HG03575 (cell line): Measurements from ENCODE around the gene KCNJ8.
"Not testable (repeated sequence)": the region's sequence is repeated elsewhere in the genome, so short reads cannot be mapped to it uniquely, and the experiment has no call there.

Experiments
- ATAC-seq: cut with Tn5 transposase; IDR thresholded peaks from one replicate; pipeline ENCODE4 v1.9.1; 2021; ENCODE audit not compliant: unreplicated experiment, insufficient number of reproducible peaks, low FRiP score; ENCODE audit errors: extremely low read depth

KCNJ8 gene

DNA sequence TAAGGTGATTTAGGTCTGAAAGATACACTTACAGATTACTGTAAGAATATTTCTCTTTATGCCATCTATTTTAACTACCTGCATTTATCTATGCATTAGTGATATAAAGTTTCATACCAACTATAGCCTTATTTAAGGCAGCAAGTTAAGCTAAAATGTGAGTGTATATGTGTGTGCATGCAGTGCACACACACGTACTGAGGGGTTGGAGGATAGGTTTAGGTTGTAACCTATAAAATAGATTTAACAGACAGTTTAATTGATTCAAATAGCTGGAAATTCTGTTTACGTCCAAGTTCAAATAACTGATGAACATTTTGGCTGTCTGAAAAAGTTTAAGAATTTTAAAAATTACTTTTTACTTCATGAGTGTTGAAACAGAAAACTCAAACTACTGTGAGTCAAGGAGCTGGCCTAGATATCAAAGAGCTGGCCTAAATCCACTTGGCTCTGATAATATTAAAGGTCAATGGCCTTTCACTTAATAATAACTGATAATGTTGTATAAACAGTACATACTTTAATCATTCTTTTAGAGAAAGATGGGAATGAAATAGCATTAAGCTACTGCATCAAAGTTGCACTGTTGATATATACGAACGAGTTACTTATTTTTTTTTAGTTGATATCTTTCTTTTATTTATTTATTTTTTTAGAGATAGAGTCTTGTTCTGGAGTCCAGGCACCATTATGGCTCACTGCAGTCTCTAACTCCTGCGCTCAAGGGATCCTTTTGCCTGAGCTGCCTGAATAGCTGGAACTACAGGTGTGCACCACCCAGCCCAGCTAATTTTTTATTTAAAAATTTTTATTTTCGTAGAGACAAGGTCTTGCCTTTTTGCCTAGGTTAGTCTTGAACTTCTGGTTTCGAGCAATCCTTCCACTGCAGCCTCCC is 13.8 kb upstream of the KCNJ8 start:
- no peak for ATAC-seq

DNA sequence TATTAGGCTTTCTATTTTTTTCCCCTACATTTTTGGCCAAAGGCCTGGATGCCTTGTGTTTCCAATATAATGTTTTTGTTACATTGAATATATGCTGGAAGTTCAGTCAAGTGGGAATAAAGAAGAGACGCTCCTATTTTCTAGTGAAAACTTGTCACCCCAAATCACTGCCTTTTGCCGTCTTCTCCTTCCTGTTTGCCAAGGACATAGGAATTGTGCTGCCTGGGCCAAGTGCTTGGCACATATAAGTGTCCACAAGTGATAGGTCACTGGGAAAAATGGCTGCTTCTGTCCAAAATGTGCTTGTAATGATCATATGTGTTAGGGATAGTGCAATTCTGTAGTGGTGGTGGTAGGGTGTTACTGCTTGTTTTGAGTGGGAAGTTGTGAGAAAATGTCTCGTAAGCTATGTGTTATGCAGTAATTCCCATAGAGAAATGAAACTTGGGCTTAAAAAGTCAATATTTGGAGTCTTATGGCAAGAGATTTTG is 11.6 kb upstream of the KCNJ8 start:
- no peak for ATAC-seq

DNA sequence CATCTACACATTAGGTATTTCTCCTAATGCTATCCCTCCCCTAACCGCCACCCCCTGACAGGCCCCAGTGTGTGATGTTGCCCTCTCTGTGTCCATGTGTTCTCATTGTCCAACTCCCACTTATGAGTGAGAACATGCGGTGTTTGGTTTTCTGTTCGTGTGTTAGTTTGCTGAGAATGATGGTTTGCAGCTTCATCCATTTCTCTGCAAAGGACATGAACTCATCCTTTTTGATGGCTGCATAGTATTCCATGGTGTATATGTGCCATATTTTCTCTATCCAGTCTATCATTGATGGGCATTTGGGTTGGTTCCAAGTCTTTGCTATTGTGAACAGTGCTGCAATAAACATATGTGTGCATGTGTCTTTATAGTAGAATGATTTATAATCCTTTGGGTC is 8.2 kb upstream of the KCNJ8 start:
- ATAC-seq, result not testable (repeated sequence)

DNA sequence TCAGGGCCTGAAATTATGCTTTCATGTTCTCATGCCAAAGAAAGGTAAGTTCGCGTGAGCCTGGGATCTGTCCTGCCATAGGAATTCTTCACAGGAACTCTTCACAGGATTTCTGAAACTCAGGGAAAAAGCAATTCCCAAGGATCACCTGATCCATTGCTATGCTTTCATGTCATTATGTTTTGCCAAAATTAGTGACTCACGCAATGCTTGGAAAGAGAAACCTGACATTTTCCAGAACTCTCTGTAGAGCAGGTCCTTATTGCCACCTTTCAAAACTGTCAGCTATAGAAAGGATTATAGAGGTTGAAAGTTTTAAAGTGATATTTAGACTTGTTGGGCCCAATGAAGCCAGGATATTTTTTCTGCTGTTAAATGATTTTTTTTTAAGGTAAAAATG is 6.3 kb upstream of the KCNJ8 start:
- ATAC-seq, result no peak

DNA sequence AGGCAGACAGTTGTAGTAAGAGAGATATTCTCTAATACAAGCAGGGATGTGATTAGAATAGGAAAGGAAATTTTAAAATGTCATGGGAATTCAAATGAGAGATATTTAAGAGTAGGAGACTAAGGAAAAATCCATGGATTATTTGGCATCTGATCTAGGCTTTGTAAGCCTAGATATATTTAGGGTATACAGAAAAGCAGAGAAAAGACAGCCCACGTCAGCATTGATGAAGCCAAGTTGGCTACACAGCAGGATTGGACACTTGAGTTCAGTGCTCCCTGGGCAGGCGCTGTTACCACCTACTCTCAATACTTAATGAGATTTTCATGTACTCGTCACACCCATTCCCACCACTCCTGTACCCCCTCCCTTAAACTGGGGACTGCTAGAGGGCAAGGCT is 1.7 kb upstream of the KCNJ8 start:
- ATAC-seq, result no peak

DNA sequence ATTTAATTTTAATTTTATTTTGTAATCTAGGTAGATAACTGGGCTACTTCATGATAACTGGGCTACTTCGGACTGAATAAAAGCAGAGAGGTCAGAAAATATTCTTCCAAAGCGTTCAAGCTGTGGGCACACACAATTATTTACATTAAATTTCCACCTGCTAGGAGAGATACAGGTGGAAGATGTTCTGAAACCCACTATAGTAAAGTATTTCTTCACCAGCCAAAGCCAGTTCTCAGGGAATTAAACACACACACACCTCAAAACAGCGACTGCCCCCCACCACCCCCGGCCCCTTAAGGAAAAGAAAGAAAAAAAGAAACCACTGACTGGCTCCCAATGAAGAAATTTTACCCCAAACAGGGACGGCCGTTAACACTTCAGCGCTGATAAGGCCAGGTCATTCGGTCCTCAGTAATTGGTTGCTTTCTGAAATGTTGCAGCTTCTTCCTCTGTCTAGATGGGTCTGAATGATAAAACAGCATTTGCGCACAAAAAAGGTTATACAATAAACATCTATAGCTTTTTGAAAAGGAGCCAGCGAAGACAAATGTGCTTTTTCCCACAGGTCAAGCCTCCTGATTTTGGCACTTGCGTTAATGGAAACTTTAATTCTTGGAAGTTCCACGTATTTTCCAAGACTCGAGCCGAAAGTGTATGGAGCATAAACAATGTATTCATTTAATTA is 771 bp upstream of the KCNJ8 start:
- no peak for ATAC-seq

DNA sequence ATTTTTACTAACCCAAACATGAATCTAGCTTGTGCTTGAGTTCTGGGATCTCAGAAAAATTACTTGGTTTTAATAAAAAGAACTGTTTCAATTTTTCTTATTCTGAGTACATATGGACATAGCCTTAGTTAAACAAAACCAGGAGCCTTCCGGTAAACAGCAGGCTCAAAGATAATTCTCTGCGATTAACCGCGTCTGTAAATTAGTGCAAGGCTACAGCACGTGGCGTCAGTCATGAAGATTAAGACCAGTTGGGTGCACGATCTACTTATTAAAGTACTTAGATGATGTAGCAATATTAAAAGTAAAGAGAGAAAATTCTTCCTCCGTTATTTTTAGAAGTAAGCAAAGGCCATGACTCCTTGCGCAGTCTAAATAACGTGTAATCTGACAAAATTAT is 700 bp downstream of the KCNJ8 start:
- ATAC-seq, result no peak

DNA sequence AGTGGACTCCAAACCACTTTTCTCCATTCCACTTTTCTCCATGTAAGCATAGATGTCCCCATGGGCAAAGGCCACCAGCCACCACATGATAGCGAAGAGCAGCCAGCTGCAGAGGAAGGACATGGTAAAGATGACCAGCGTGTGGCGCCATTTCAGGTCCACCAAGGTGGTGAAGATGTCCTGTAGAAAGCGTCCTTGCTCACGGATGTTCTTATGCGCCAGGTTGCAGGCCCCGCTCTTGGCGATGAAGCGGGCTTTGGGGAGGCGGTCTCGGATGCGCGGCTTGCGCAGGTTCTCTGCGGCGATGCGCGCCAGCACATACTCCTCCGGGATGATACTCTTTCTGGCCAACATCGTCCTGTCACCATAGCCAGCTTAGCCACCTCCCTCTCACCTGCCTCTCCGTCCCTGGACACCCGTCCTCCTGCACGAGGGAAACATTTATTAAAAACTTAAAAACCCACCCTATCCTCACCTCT is 1.2 kb downstream of the KCNJ8 start:
- ATAC-seq, result no peak

DNA sequence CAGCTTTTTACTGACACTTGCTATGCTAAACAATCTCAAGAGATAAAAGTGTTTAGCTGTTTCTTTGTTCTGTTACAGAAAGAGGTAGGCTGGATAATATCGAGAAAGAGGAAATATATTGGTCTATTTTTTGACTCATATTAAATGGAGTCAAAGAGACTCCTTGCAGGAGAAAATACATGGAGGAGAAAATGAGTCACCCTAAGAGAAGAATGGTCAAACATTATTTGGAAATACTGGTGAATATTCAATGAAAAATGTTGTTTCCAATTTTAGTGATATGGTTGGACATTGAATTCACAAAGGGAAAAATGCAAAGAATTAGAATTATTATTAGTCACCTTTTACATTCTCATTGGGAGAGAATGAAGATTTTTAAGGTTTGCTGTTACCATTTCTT is 3.2 kb downstream of the KCNJ8 start:
- ATAC-seq, result no peak

DNA sequence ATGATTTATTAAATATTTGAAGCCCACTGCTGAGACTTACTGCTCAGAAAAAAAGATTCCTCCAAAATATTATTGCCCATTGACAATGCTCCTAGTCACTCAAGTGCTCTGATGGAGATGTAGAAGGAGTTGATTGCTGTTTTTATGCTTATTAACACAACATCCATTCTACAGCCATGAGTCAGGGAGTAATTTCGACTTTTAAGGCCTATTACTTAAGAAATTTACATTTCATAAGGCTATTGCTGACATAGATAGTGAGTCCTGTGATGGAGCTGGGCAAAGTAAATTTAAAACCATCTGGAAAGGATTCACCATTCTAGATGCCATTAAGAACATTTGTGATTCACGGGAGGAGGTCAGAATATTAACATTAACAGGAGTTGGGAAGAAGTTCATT is 5.2 kb downstream of the KCNJ8 start:
- no peak for ATAC-seq

DNA sequence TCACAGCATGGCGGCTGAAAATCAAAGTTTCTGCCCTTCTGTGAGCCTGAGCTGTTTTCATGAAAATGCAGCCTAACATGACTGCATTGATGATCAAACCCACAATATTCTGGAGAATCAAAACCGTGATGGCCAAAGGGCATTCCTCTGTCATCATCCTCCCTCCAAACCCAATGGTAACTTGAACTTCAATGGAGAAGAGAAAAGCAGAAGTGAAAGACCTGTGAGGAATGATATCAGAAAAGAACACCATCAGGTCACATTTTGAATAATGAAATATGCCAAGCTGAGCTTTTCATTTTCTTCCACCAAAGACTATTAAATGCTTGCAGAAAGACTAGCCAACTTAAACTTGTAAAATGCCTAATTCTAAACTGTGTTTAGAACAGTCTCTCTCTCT is 8.1 kb downstream of the KCNJ8 start:
- no peak for ATAC-seq

DNA sequence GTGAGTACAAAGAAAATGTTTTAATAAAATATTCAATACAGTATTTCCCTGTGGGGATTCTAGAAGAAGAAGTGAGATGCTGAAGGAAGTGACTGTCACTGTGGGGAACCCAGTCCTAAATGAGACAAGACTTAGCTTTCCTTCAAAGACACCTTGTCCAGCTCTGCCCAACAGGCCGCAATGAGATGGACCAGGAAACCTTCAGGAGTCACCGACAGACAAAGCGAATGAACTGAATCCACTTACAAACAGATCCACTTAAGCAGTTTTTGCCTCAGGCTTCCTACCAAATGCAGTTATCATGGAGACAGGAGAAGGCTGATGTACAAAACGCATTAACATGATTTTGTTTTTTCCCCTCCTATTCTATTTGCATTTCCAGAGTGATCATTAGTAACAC is 9.6 kb downstream of the KCNJ8 start:
- no peak for ATAC-seq

DNA sequence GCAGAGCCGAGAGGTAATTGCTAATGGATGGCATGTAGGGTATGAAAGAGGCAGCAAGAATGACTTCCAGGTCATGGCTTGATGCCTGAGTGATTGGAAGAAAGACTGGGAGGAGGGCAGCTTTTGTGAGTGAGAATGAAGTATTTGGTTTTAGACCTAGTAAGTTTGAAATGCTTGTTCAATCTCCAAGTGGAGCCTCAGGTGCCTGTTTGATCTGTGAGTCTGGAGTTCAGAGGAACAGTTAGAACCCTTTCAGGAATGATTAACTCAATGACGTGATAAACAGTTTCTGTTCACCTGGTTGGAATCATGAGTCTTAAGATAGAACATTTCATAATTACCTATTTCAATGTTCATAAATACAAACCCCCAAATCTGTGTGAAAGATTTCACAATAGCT is 10.4 kb downstream of the KCNJ8 start:
- no peak for ATAC-seq

DNA sequence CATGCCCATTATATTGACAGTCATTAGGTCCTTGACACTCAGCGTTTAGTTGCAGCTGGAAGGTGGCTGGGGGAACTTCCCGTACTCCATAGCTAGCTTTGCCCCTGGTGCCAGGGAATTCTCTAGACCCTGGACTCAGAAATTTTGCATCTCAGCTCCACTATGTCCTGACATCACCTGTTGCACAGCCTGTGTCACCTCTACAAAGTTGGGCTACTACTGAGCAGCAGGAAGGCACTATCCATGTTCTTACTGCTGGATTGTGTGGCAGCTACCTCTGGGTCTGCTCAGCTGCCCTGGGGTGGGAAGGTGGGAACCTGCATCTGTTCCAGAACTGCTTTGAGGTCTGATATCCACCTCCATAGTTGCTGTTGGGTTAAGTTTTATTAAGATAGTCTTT is 11.0 kb downstream of the KCNJ8 start:
- ATAC-seq, result no peak

DNA sequence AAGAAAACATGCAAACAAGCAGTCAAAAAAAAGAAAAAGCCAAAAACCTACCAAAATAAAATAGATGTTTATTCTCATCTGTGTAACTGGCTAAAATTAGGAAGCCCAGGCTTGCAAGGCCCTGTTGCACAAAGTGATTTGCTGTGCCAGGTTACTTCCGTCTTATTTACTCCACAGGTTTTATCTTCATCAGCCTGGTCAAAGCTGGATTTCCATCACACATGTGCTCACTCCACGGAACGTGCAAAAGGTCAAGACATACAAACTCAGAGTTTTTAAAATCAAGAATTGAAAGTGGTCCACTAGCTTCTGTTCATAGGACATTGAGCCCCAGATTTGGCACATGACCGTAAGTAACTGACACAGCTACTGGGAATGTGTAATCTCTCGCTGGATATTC is 14.8 kb downstream of the KCNJ8 start:
- no peak for ATAC-seq

DNA sequence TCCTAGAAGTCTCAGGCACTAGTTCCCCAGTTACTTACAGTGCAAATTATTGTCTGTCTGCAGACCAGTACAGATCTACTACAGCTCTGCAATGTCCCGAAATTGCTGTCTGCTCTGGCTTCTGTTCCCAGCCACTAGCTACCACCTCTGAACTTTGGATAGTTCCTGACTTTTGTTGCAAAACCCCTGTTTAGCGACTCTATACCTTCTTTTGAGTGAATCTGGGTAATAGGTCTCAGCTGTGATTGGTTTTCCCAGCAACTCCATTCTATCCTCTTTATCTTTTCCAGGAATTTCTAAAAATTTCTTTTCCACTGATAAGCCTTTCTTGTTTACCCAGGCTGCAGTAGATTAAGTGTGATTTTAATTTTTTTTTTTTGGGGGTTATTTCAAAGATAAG is 16.8 kb downstream of the KCNJ8 start:
- no peak for ATAC-seq

DNA sequence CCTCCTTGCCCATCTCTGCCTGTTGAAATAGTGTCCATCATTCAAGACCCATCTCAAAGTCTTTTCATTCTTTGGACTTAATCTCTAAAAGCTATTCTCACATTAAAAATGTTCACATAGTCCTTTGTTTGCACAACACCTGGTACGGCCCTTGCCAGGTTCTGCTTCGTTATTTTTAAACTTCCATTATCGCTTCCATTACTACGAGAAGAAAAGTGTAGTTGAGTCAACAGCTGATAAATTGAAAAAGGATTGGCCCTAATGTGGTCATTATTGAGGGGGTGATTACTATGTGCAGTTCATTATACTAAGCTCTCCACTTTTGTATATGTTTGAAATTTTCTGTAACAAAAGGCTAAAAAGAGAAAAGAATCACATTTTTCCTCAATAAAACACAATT is 17.8 kb downstream of the KCNJ8 start:
- ATAC-seq, result no peak

DNA sequence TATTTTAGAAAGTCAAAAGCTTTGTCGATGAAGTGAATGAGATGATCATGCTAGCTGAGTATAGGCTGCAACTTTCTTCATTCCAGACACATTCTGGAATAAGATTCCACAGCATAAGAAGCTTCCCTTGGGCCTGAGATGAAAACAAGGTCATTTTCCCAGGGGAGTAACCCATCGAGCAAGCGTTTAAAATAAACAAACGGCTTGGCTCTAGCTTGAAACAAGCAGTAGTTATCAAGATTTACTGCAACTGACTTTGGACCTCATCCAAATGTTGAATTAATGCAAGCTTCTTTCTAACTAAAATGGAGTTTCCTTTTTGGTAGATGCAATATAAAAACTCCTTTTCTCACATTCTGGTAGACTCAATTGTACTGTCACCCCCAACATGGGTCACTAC is 23.0 kb downstream of the KCNJ8 start:
- no peak for ATAC-seq

DNA sequence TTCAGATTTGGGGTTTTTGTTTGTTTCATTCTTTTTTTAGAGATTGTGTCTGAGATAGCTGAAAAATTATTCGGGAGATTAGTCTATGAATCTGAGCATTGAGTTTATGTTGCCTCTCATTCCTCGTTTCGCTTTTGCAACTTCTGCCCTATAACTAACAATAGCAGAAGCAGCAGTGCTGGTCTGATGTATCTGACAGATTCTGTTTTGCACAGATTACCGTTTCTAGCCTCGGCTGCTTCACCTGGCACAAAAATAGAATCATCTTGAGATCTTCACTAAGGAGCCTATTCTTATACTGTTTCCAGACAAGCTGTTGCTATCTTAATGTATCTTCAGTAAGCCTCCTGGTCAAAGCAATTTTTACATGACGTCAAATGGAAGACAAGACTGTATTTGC is 29.2 kb downstream of the KCNJ8 start:
- no peak for ATAC-seq

DNA sequence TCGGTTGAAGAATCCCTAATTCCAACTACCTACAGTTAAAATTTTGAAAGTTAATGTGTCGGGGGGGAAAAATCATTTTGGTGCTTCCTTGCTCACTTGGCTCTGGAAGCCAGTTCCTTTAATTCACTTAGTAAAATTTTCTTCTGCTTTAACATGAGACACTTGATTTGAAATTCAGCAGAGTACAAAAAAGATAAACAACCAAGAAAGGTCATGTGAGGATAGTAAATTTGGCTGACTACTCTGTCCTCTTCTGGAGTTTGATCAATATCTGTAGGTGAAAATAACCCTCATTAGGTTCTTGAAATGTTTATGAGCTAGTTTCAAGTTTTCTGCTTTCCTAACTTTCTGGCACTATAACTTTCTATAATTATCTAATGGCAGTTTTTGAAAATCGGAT is 43.4 kb downstream of the KCNJ8 start:
- no peak for ATAC-seq
